ENCODE measurements around the gene PPP1R9A.

Gene PPP1R9A

DNA sequence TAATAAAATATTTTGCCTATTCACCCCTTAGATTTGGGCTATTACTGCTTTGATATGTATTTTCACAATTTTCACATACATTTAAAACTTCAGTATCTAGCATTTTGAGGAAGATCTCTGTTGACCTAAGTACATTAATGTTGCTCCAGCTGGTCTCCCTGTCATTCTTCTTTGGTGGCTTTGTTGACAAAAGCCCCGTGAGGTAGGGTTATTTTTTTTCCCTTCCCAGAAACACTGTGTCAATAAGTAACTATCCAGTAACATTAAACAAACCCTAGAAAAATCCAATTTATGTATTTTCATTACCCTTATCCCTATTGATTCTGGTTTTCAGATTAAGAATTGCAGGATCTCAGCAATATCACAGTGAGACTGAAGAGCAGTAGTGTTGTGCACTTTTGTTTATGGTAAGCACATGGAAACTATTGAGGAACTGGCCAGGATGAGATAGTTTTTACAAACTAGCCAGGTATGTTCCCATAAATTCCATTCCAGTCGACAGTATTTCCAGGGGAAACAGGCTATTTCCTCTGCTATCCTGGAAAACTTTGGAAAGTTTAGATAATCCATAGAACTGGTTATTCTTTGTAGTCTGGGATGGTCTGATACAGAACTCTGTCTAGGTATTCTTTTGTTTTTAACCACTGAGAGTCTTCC lies 218.8 kb downstream of the PPP1R9A start:
- no peak overlapping the region for H2BK12ac ChIP-seq (ENCODE audit: low read length)
- H2AFZ ChIP-seq (ENCODE audit: low read length) = no peak overlapping the region
- no peak overlapping the region for H3K9ac ChIP-seq (ENCODE audit: low read depth, low read length, poor library complexity)
- H3K14ac ChIP-seq (ENCODE audit: low read length) = no peak overlapping the region
- no peak overlapping the region for H2BK120ac ChIP-seq (ENCODE audit: low read depth, low read length)
- no peak overlapping the region for H2AK5ac ChIP-seq (ENCODE audit: low read depth, low read length)
- no peak overlapping the region for H3K4ac ChIP-seq (ENCODE audit: low read length)
- DNase-seq (ENCODE audit: low spot score) = no peak
- no peak overlapping the region for H3K4me3 ChIP-seq (ENCODE audit: low read length in 2 of 2)
- H2BK5ac ChIP-seq (ENCODE audit: low read length) = no peak overlapping the region
- no peak overlapping the region for H4K91ac ChIP-seq (ENCODE audit: low read depth, low read length, poor library complexity)
- H3K23ac ChIP-seq (ENCODE audit: low read depth, low read length, poor library complexity) = no peak overlapping the region
- no peak overlapping the region for H3K4me2 ChIP-seq (ENCODE audit: insufficient read depth, low read length, poor library complexity, severe bottlenecking)
- H3K27me3 ChIP-seq (ENCODE audit: control insufficient read depth in 3 of 3, insufficient read depth in 3 of 3, low read depth in 1 of 3, low read length in 3 of 3) = no peaks in the 10 kb centered on the region
- H4K8ac ChIP-seq (ENCODE audit: low read depth, low read length) = no peak overlapping the region
- WGBS, 2 donors (ENCODE audit: extremely low coverage in 2 of 2, insufficient read length in 2 of 2, insufficient replicate concordance in 1 of 2) = no CpG with 5 or more reads among the region's 2 CpGs
- H3K36me3 ChIP-seq (replicated peaks in 1 of 2; ENCODE audit: control insufficient read depth in 2 of 2, insufficient read depth in 2 of 2, low read length in 2 of 2) = no peaks in the 10 kb centered on the region
- H3K4me1 ChIP-seq (ENCODE audit: control insufficient read depth in 2 of 2, insufficient read depth in 1 of 2, low read depth in 1 of 2, low read length in 2 of 2) = no peaks in the 10 kb centered on the region
- H3K18ac ChIP-seq (ENCODE audit: low read length) = no peak overlapping the region
- no peak overlapping the region for H3K27ac ChIP-seq (replicated peaks; ENCODE audit: low read length)
- no peak overlapping the region for H2BK15ac ChIP-seq (ENCODE audit: low read length)
- peaks cover 0 to 5% of the 10 kb centered on the region in 2 donors for H3K9me3 ChIP-seq (replicated peaks in 1 of 2; ENCODE audit: control insufficient read depth in 2 of 2, insufficient read depth in 1 of 2, low read depth in 1 of 2, low read length in 2 of 2)
- H3K79me1 ChIP-seq (ENCODE audit: low read depth, low read length) = no peaks in the 10 kb centered on the region

GRCh38 chr7:95132500-95132899 lies 225.1 kb downstream of the PPP1R9A start:
- H3K4me2 ChIP-seq (ENCODE audit: insufficient read depth, low read length, poor library complexity, severe bottlenecking) = no peak overlapping the region
- no peak overlapping the region for H2BK12ac ChIP-seq (ENCODE audit: low read length)
- H3K14ac ChIP-seq (ENCODE audit: low read length) = peak overlapping the region; percentile 1
- H3K79me1 ChIP-seq (ENCODE audit: low read depth, low read length) = peaks cover 2% of the 10 kb centered on the region
- H2BK120ac ChIP-seq (ENCODE audit: low read depth, low read length) = no peak overlapping the region
- H3K18ac ChIP-seq (ENCODE audit: low read length) = no peak overlapping the region
- no peak overlapping the region for H3K4me3 ChIP-seq (ENCODE audit: low read length in 2 of 2)
- H3K4me1 ChIP-seq (ENCODE audit: control insufficient read depth in 2 of 2, insufficient read depth in 1 of 2, low read depth in 1 of 2, low read length in 2 of 2) = no peaks in the 10 kb centered on the region
- H2BK15ac ChIP-seq (ENCODE audit: low read length) = no peak overlapping the region
- no peak overlapping the region for H3K27ac ChIP-seq (replicated peaks; ENCODE audit: low read length)
- no peak overlapping the region for H2AFZ ChIP-seq (ENCODE audit: low read length)
- no CpG with 5 or more reads among the region's 11 CpGs for WGBS, 2 donors (ENCODE audit: extremely low coverage in 2 of 2, insufficient read length in 2 of 2, insufficient replicate concordance in 1 of 2)
- peaks cover 0 to 8% of the 10 kb centered on the region in 2 donors for H3K9me3 ChIP-seq (replicated peaks in 1 of 2; ENCODE audit: control insufficient read depth in 2 of 2, insufficient read depth in 1 of 2, low read depth in 1 of 2, low read length in 2 of 2)
- DNase-seq (ENCODE audit: low spot score) = no peak
- H3K27me3 ChIP-seq (ENCODE audit: control insufficient read depth in 3 of 3, insufficient read depth in 3 of 3, low read depth in 1 of 3, low read length in 3 of 3) = no peaks in the 10 kb centered on the region
- H4K8ac ChIP-seq (ENCODE audit: low read depth, low read length) = peak overlapping the region; percentile 89
- H4K91ac ChIP-seq (ENCODE audit: low read depth, low read length, poor library complexity) = no peak overlapping the region
- no peak overlapping the region for H3K23ac ChIP-seq (ENCODE audit: low read depth, low read length, poor library complexity)
- H2BK5ac ChIP-seq (ENCODE audit: low read length) = no peak overlapping the region
- no peaks in the 10 kb centered on the region for H3K36me3 ChIP-seq (replicated peaks in 1 of 2; ENCODE audit: control insufficient read depth in 2 of 2, insufficient read depth in 2 of 2, low read length in 2 of 2)
- no peak overlapping the region for H2AK5ac ChIP-seq (ENCODE audit: low read depth, low read length)
- H3K4ac ChIP-seq (ENCODE audit: low read length) = no peak overlapping the region
- H3K9ac ChIP-seq (ENCODE audit: low read depth, low read length, poor library complexity) = no peak overlapping the region

DNA sequence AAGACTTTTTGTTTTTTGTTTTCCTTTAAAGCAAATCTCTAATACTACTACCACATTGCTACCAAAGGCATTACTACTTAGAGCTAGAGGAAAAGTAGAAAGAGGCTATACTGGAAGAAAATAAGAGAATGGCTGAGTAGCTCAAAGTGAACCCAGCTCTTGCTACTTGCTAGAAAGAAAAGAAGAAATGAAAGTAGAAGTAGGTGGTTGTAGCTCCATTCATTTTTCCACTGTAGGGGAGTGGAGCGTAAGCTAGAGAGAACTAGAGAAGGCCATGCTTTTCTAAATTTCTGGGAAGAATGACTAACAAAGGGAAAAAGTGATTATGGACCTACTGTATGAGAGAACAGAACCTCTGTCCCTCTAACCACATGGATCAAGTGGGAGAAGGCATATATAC lies 232.5 kb downstream of the PPP1R9A start:
- no CpG with 5 or more reads among the region's 1 CpG for WGBS, 2 donors (ENCODE audit: extremely low coverage in 2 of 2, insufficient read length in 2 of 2, insufficient replicate concordance in 1 of 2)
- Histone ChIP-seq H3K4me3 (ENCODE audit: low read length in 2 of 2) (no peak overlapping the region), H4K8ac (ENCODE audit: low read depth, low read length) (no peak overlapping the region), H3K79me1 (ENCODE audit: low read depth, low read length) (no peaks in the 10 kb centered on the region), H3K18ac (ENCODE audit: low read length) (no peak overlapping the region), H3K23ac (ENCODE audit: low read depth, low read length, poor library complexity) (no peak overlapping the region), H3K36me3 (replicated peaks in 1 of 2; ENCODE audit: control insufficient read depth in 2 of 2, insufficient read depth in 2 of 2, low read length in 2 of 2) (no peaks in the 10 kb centered on the region), H3K14ac (ENCODE audit: low read length) (no peak overlapping the region), H3K9ac (ENCODE audit: low read depth, low read length, poor library complexity) (no peak overlapping the region), H3K4ac (ENCODE audit: low read length) (no peak overlapping the region), H3K4me1 (ENCODE audit: control insufficient read depth in 2 of 2, insufficient read depth in 1 of 2, low read depth in 1 of 2, low read length in 2 of 2) (no peaks in the 10 kb centered on the region), H2BK120ac (ENCODE audit: low read depth, low read length) (no peak overlapping the region), H2BK15ac (ENCODE audit: low read length) (no peak overlapping the region), H4K91ac (ENCODE audit: low read depth, low read length, poor library complexity) (no peak overlapping the region), H3K4me2 (ENCODE audit: insufficient read depth, low read length, poor library complexity, severe bottlenecking) (no peak overlapping the region), H2AK5ac (ENCODE audit: low read depth, low read length) (no peak overlapping the region), H3K27me3 (ENCODE audit: control insufficient read depth in 3 of 3, insufficient read depth in 3 of 3, low read depth in 1 of 3, low read length in 3 of 3) (no peaks in the 10 kb centered on the region), H2BK12ac (ENCODE audit: low read length) (no peak overlapping the region), H3K27ac (replicated peaks; ENCODE audit: low read length) (no peak overlapping the region), H3K9me3 (replicated peaks in 1 of 2; ENCODE audit: control insufficient read depth in 2 of 2, insufficient read depth in 1 of 2, low read depth in 1 of 2, low read length in 2 of 2) (no peaks in the 10 kb centered on the region), H2AFZ (ENCODE audit: low read length) (no peak overlapping the region), H2BK5ac (ENCODE audit: low read length) (no peak overlapping the region)
- DNase-seq (ENCODE audit: low spot score) = no peak

DNA sequence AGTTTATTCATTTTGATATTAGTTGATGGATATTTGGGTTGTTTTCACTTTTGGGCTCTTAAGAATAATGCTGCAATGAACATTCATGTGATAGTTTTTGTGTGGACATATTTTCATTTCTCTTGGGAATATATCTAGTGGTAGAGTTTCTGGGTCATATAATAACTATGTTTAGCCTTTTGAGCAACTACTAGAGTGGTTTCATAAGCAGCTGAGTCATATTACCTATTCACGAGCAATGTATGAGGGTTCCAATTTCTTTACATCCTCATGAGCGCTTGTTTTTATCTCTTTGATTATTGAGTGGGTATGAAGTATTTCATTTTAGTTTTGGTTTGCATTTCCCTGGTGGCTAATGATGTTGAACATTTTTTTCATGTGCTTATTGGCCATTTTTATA lies 234.4 kb downstream of the PPP1R9A start:
- Histone ChIP-seq H3K27ac (replicated peaks; ENCODE audit: low read length) (no peak overlapping the region), H3K9me3 (replicated peaks in 1 of 2; ENCODE audit: control insufficient read depth in 2 of 2, insufficient read depth in 1 of 2, low read depth in 1 of 2, low read length in 2 of 2) (no peaks in the 10 kb centered on the region), H3K4ac (ENCODE audit: low read length) (no peak overlapping the region), H3K4me3 (ENCODE audit: low read length in 2 of 2) (no peak overlapping the region), H3K27me3 (ENCODE audit: control insufficient read depth in 3 of 3, insufficient read depth in 3 of 3, low read depth in 1 of 3, low read length in 3 of 3) (no peaks in the 10 kb centered on the region), H3K23ac (ENCODE audit: low read depth, low read length, poor library complexity) (no peak overlapping the region), H2BK5ac (ENCODE audit: low read length) (no peak overlapping the region), H3K4me2 (ENCODE audit: insufficient read depth, low read length, poor library complexity, severe bottlenecking) (no peak overlapping the region), H2AK5ac (ENCODE audit: low read depth, low read length) (no peak overlapping the region), H2AFZ (ENCODE audit: low read length) (no peak overlapping the region), H2BK120ac (ENCODE audit: low read depth, low read length) (no peak overlapping the region), H4K91ac (ENCODE audit: low read depth, low read length, poor library complexity) (no peak overlapping the region), H2BK12ac (ENCODE audit: low read length) (no peak overlapping the region), H3K9ac (ENCODE audit: low read depth, low read length, poor library complexity) (no peak overlapping the region), H3K4me1 (ENCODE audit: control insufficient read depth in 2 of 2, insufficient read depth in 1 of 2, low read depth in 1 of 2, low read length in 2 of 2) (no peaks in the 10 kb centered on the region), H3K36me3 (replicated peaks in 1 of 2; ENCODE audit: control insufficient read depth in 2 of 2, insufficient read depth in 2 of 2, low read length in 2 of 2) (no peaks in the 10 kb centered on the region), H4K8ac (ENCODE audit: low read depth, low read length) (no peak overlapping the region), H3K18ac (ENCODE audit: low read length) (no peak overlapping the region), H2BK15ac (ENCODE audit: low read length) (no peak overlapping the region), H3K14ac (ENCODE audit: low read length) (no peak overlapping the region), H3K79me1 (ENCODE audit: low read depth, low read length) (no peaks in the 10 kb centered on the region)
- WGBS, 2 donors (ENCODE audit: extremely low coverage in 2 of 2, insufficient read length in 2 of 2, insufficient replicate concordance in 1 of 2) = no CpG with 5 or more reads among the region's 2 CpGs
- no peak for DNase-seq (ENCODE audit: low spot score)
